Measurements from ENCODE around the gene LEF1.

The LEF1 gene

DNA sequence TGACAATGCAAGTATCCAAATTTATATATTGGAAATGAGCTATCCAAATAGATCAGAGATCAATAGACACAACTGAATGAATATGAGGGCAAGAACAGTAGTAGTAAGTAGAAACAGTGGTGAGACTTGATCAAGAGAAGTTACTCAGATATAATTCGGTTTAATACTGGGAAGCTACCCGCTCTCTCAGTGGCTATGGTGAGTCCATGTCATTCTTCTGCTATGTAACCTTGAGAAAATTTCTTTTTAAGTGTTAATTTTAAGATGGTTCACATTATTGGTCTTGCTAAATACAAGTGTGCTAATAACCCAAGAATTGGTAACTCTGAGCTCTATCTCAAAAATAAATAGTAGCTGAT lies 53.6 kb downstream of the LEF1 start:
- no peak for DNase-seq (ENCODE audit: low read depth)
- no peak for TF ChIP-seq POLR2A (IDR thresholded peaks at IDR 0.05; ENCODE audit: extremely low read depth, insufficient read length)
- TF ChIP-seq, protein P1, sequence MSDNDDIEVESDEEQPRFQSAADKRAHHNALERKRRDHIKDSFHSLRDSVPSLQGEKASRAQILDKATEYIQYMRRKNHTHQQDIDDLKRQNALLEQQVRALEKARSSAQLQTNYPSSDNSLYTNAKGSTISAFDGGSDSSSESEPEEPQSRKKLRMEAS (IDR thresholded peaks at IDR 0.05; ENCODE audit: low read depth, low read length): no peak
- TF ChIP-seq, protein P2, sequence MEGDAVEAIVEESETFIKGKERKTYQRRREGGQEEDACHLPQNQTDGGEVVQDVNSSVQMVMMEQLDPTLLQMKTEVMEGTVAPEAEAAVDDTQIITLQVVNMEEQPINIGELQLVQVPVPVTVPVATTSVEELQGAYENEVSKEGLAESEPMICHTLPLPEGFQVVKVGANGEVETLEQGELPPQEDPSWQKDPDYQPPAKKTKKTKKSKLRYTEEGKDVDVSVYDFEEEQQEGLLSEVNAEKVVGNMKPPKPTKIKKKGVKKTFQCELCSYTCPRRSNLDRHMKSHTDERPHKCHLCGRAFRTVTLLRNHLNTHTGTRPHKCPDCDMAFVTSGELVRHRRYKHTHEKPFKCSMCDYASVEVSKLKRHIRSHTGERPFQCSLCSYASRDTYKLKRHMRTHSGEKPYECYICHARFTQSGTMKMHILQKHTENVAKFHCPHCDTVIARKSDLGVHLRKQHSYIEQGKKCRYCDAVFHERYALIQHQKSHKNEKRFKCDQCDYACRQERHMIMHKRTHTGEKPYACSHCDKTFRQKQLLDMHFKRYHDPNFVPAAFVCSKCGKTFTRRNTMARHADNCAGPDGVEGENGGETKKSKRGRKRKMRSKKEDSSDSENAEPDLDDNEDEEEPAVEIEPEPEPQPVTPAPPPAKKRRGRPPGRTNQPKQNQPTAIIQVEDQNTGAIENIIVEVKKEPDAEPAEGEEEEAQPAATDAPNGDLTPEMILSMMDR (IDR thresholded peaks at IDR 0.05; ENCODE audit: low read depth, low read length): no peak
- TF ChIP-seq MYC (IDR thresholded peaks at IDR 0.05; ENCODE audit: low read depth, low read length): no peak
- H3K4me3 ChIP-seq (ENCODE audit: low read depth, low read length): no peak overlapping the region

DNA sequence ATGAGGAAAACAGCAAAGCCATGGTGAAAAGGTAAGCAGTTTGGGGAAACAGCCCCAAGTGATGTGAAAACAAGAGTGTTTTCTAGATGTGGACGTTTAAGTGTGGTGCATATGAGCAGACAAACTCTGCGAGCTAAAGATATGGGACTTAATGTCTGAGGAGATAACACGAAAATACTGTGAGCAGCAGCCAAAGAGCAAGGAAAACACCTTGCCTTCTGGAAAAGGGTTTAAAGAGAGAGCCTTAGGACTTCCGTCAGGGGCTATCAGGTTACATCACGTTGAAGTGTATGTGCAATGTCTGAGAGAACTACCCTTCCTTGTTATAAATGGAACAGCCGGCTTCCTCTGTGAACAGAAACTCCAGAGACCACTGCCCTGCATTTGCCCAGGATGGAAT lies 54.2 kb downstream of the LEF1 start:
- no peak for DNase-seq (ENCODE audit: low read depth)

DNA sequence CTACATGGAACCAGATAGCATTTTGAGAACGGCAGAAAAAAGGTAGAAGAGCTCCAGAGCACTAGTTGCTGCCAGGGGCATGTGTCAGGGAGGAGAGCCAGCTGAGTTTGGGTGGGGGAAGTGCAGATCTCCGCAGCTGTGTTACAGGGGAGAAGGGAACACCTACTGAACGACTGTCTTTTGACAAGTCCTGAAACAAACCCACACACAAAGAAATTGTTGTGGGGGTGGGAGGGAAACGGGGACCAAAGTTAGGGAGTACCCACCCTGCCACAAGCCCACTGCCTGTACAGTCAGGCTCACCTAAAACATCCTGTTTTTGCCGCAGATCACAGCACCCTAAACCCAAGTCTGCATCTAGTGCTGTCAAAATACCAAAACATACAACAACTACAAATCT lies 55.5 kb downstream of the LEF1 start:
- TF ChIP-seq, protein P1 (IDR thresholded peaks at IDR 0.05; ENCODE audit: low read depth, low read length): no peak
- TF ChIP-seq, protein P2 (IDR thresholded peaks at IDR 0.05; ENCODE audit: low read depth, low read length): no peak
- TF ChIP-seq POLR2A (IDR thresholded peaks at IDR 0.05; ENCODE audit: extremely low read depth, insufficient read length) (no peak), MYC (IDR thresholded peaks at IDR 0.05; ENCODE audit: low read depth, low read length) (no peak)
- no peak for DNase-seq (ENCODE audit: low read depth)
- H3K4me3 ChIP-seq (ENCODE audit: low read depth, low read length): no peak overlapping the region

More for the DNA sequence above, 54.2 kb downstream of the LEF1 start:
- no peak overlapping the region for H3K4me3 ChIP-seq (ENCODE audit: low read depth, low read length)
- no peak for TF ChIP-seq POLR2A (IDR thresholded peaks at IDR 0.05; ENCODE audit: extremely low read depth, insufficient read length)
- TF ChIP-seq, protein P2 (IDR thresholded peaks at IDR 0.05; ENCODE audit: low read depth, low read length): no peak

DNA sequence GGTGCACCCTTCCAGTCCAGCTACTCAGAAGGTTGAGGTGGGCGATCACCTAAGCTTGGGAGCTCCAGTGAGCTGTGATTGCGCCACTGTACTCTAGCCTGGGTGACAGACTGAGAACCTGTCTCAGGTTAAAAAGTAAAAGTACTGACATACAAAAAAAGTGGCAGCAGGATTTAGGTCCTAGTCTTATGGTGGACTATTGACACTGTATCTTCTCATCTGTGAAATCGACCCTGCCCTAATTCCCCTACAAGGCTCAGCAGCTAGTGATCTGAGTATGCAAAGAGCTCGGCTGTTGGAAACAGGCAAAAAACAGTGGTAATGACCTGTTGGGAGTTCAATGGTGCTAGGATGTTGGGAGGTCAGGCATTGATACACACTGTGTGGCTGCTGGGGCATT lies 57.0 kb downstream of the LEF1 start:
- TF ChIP-seq, protein P2 (IDR thresholded peaks at IDR 0.05; ENCODE audit: low read depth, low read length): no peak
- TF ChIP-seq POLR2A (IDR thresholded peaks at IDR 0.05; ENCODE audit: extremely low read depth, insufficient read length) (no peak), MYC (IDR thresholded peaks at IDR 0.05; ENCODE audit: low read depth, low read length) (no peak)
- TF ChIP-seq, protein P1 (IDR thresholded peaks at IDR 0.05; ENCODE audit: low read depth, low read length): no peak
- DNase-seq (ENCODE audit: low read depth): no peak
- no peak overlapping the region for H3K4me3 ChIP-seq (ENCODE audit: low read depth, low read length)

DNA sequence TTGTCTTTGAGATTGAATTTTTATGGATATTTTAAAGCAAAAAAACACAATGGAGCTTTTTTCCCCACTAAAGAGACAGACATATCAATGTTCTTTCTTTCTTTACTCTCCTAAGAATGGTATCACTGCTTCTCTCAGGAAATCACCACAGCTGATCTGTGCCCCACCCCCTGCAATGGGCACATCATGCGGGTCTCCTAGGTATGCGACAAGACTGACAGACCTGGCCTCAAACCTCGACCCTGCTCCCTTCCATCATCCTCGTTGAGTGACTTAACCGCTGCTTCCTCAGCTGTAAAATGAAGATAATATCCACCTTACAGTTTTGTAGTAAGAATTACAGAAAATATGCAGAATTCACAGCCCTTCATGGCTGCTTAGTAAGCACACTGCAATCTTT lies 58.3 kb downstream of the LEF1 start:
- no peak for DNase-seq (ENCODE audit: low read depth)
- H3K4me3 ChIP-seq (ENCODE audit: low read depth, low read length): no peak overlapping the region
- TF ChIP-seq, protein P2 (IDR thresholded peaks at IDR 0.05; ENCODE audit: low read depth, low read length): no peak
- TF ChIP-seq POLR2A (IDR thresholded peaks at IDR 0.05; ENCODE audit: extremely low read depth, insufficient read length) (no peak), MYC (IDR thresholded peaks at IDR 0.05; ENCODE audit: low read depth, low read length) (no peak)
- TF ChIP-seq, protein P1 (IDR thresholded peaks at IDR 0.05; ENCODE audit: low read depth, low read length): no peak

DNA sequence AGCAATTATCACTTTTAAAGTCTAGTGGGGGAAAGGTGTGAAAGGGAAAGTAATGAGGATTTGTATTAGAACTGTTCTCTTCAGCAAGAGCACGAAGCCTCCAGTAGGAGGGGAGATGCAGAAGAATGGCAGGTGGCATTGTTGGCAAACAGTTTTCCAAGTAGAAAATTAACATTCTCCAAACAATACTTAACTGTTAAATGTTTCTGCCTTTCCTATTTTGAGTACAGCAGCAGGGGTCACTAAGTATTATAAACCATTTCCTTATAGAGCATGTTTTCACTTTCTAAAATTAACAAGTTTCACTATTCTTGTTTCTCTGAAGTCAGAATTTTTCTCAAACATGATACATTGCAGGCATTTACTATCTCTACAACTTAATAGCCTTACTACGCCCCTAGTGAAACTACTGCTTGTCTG lies 58.7 kb downstream of the LEF1 start:
- no peak overlapping the region for H3K4me3 ChIP-seq (ENCODE audit: low read depth, low read length)
- TF ChIP-seq POLR2A (IDR thresholded peaks at IDR 0.05; ENCODE audit: extremely low read depth, insufficient read length): no peak
- TF ChIP-seq, protein P2 (IDR thresholded peaks at IDR 0.05; ENCODE audit: low read depth, low read length): no peak
- TF ChIP-seq, protein P1 (IDR thresholded peaks at IDR 0.05; ENCODE audit: low read depth, low read length): no peak
- TF ChIP-seq MYC (IDR thresholded peaks at IDR 0.05; ENCODE audit: low read depth, low read length): no peak
- DNase-seq (ENCODE audit: low read depth): no peak

All from NB4 (cell line).